GM21723 (cell line): ENCODE data around the gene UCMA.

ENCODE experiments used
- ATAC-seq: cut with Tn5 transposase; IDR thresholded peaks from one replicate; pipeline ENCODE4 v1.9.1; 2021; ENCODE audit warnings: mild to moderate bottlenecking, moderate library complexity; ENCODE audit not compliant: unreplicated experiment

Gene UCMA

DNA sequence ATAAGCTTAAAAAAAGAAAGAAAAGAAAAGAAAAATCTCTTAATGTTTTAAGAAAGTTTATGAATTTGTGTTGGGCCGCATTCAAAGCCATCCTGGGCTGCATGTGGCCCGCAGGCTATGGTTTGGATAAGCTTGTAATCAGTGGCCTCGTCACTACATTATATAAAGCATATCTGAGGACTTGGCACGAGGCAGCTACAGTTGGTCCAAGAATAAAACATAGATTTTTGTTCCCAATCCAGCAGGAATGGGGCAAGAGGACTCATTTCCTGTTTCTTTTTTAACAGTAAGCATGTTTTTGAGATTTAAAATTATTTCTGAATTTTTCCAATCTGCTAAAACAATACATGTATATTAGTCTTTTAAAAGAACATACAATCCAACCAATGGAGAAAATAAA, 44.2 kb downstream of the UCMA start:
- no peak for ATAC-seq

DNA sequence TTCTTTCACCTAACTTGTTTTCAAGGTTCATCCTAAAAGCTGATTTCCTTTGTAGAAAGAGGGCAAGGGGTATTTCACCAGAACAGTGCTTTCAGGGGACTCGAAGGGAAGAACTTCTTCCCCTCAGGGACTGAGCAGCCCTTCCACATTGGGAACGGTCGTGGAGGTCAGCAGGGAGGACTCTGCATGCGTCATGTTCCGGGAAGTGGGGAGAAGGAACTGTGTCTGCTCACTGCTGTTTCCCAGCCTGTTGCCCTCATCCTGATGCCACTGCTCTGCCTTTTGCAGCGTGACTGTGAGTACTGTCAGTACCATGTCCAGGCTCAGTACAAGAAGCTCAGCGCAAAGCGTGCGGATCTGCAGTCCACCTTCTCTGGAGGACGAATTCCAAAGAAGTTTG, 45.6 kb downstream of the UCMA start:
- no peak for ATAC-seq

DNA sequence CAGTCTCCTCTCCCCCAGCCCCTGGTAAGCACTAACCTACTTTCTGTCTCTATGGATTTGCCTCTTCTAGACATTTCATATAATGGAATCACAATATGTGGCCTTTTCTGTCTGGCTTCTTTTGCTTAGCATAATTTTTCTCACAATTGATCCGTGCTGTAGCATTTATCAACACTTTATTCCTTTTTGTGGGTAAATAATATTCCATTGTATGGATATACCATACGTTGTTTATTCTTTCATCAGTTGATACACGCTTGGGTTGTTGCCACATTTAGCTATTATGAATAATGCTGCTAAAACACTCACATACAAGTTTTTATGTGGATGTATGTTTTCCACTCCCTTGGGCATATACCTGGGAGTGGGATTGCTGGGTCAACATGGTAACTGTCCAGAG, 47.0 kb downstream of the UCMA start:
- ATAC-seq = no peak

DNA sequence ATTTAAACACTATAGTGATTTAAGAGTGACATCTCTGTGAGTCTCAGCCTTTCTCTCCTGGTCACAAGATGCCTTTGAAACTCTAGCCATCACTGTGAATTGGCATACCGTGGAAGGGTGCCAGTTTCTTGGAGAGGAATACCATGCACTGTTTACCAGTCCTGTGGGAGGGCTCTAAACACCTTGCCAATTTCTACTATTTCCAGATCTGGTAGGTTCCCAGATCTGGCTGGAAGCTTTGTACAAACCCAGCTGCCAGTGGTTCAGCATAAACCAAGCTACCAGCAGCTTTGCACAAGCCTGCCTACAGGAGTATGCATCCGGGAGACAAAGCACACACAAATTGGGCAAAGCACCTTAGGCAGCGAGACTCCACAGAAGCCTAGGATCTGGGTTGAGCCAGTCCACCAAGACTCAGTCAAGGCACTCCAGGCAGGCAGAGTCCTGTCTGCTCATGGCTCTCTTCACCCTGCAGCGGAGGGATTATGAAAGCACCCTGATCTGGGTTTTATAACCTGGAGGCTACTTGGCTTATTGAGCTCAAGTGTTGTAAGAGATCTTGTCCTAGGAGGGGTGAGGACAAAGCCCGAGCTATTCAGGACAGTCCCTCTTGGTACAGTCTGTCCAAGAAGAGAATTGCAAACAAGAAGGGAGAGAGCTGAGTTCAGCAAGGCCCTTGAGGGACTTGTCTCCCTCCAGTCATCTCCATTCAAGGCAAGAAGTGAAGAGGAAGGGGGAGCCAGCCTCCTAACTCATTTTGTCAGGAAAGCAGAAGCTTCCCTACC, 49.3 kb downstream of the UCMA start:
- no peak for ATAC-seq

DNA sequence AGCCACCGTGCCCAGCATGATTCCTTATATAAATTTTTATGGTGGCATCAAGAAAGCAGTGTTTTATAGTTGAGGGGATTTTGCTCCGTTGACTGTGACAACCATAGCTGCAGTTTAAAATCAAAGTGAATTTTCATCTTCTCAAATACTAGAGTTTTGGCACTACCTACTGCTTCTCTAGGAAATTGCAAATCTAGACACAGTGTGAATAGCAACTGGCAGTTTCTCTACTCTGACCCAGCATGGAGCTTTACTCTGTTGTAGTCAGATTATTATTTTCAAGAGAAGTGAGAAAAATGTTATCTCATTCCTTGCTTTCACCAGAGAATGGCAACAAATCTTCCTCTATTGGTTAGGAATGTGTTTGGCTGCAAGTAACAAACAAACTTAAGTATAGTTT, 49.9 kb downstream of the UCMA start:
- no peak for ATAC-seq

DNA sequence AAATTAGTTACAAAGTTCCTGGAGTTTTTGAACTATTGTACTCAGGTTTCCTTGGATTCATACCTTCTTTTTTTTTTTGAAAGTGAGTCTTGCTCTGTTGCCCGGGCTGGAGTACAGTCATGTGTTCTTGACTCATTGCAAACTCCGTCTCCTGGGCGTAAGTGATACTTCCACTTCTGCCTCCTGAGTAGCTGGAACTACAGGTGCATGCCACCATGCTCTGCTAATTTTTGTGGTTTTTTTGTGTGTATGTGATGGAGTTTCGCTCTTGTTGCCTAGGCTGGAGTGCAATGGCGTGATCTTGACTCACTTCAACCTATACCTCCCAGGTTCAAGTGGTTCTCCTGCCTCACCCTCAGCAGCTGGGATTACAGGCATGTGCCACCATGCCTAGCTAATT, 50.5 kb downstream of the UCMA start:
- ATAC-seq = peak; percentile 56

DNA sequence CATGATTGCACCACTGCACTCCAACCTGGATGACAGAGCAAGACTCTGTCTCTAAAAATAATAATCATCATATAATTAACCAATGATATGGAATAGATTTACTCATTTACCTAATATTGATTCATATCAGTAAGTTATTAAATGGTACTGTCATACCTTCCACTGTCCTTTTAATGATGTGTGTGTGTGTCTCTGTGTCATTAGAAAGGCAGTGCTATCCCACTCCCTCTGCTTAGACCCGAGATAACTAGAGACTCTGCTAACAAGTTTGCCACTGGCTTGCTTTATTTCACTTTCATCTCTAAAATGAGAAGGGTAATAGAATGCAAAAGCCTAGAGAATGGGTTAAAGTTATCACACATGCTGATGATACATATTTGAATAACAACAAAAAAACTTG, 51.8 kb downstream of the UCMA start:
- no peak for ATAC-seq

DNA sequence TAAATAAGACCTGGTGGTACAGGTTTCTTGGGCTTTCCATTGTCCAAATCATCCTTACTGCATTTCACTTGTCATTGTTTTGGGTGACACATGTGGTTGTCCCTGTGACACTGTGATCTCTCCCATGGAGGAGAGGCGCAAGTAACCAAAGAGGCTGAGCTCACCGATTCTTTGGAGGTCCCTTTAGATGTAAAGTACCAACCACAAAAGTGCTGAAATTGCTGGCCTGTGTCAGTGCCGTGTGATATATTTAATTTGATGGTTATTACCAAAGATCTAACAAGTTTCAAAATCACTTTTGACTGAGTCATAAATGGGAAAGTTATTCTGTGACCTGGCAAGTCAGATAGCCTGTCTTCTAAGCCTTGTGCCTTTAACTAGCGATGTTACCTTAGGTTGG, 53.4 kb downstream of the UCMA start:
- ATAC-seq = no peak

DNA sequence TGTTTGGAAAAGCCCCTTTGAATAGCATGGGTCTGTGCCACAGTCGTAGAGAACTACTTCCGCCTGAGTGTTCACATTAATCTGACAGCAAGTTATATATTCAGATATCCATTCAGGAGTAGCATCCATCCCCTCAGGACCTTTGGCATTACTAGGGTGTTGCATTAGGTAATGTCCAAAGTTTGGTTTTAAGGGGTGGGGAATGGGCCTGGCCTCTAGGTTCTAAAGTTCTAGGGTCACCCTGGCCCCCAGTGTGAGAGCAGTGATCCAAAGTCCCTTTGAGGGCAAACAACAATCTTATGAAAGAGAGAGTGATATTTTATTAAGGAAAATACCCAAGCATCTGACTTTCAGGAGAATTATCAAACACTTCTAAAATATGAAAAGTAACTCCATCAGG, 60.6 kb downstream of the UCMA start:
- ATAC-seq = no peak
